Uterus (tissue), 4 donors: ENCODE measurements around the gene OBSCN. TPM values are rescaled to one million over a fixed set of nuclear protein-coding genes. Genes with fewer than 3 reads are reported as not detected.

Experiments
- DNase-seq, 2 donors: peaks; one replicate each; pipeline ENCODE4 v3.0.0-alpha.2; 2019 to 2020
- H3K27ac ChIP-seq, 2 donors: fragments of 200-600 bp; sonication (generic); 1 replicate in 1 of 2; 2 replicates in 1 of 2; pipeline ENCODE4 v1.5.1; 2016 to 2018
- H3K27me3 ChIP-seq, 2 donors: fragments of 200-600 bp; sonication (generic); one replicate each; pipeline ENCODE4 v1.5.1; 2018 to 2019; ENCODE audit warnings: control low read depth in 1 of 2
- H3K36me3 ChIP-seq, 2 donors: fragments of 200-600 bp; sonication (generic); one replicate each; pipeline ENCODE4 v1.5.1; 2019; ENCODE audit warnings: control low read depth in 1 of 2
- H3K4me1 ChIP-seq, 2 donors: fragments of 200-600 bp; sonication (generic); one replicate each; pipeline ENCODE4 v1.5.1; 2018 to 2019; ENCODE audit warnings: control low read depth in 1 of 2
- H3K4me3 ChIP-seq, 2 donors: fragments of 200-600 bp; sonication (generic); 1 replicate in 1 of 2; 2 replicates in 1 of 2; pipeline ENCODE4 v1.5.1; 2018 to 2019; ENCODE audit warnings: mild to moderate bottlenecking in 1 of 2
- H3K9me3 ChIP-seq, 2 donors: fragments of 200-600 bp; sonication (generic); one replicate each; pipeline ENCODE4 v1.5.1; 2019; ENCODE audit warnings: control low read depth in 1 of 2
- POLR2A ChIP-seq, 2 donors: fragments of 450-650 bp; IDR thresholded peaks; one replicate each; pipeline ENCODE4 v1.6.1; 2016; ENCODE audit warnings: antibody characterized with exemption in 2 of 2, mild to moderate bottlenecking in 1 of 2, moderate library complexity in 1 of 2
- intact Hi-C: fragments of 100-400 bp; cut with DNase I; formaldehyde crosslinking; loops from one replicate; pipeline ENCODE4 v1.15.1; 2023; ENCODE audit warnings: low total_unique reads
- total RNA-seq, 4 donors: library from RNA; depleted of rRNA in 3 of 4; stranded (reverse); fragments of >200 nt in 3 of 4; gene quantifications; one replicate each; pipeline versions ENCODE4 v1.1.0 to v1.2.4, GENCODE V29; 2014 to 2023
- TF ChIP-seq, protein P1 (sequence below), 4 experiments: fragments of 200-600 bp in 2 of 4; fragments of 450-650 bp in 2 of 4; sonication (generic) in 2 of 4; IDR thresholded peaks; one replicate each; pipeline ENCODE4 v1.5.1; 2016 to 2019; ENCODE audit warnings: antibody characterized with exemption in 4 of 4, mild to moderate bottlenecking in 2 of 4, moderate library complexity in 1 of 4
- donor health status: DM: yes; HTN: yes; CAD: no.

OBSCN gene
- total RNA-seq, 4 donors from 2014 or later: 5.9 to 53.2 (median 22.4) TPM

DNA sequence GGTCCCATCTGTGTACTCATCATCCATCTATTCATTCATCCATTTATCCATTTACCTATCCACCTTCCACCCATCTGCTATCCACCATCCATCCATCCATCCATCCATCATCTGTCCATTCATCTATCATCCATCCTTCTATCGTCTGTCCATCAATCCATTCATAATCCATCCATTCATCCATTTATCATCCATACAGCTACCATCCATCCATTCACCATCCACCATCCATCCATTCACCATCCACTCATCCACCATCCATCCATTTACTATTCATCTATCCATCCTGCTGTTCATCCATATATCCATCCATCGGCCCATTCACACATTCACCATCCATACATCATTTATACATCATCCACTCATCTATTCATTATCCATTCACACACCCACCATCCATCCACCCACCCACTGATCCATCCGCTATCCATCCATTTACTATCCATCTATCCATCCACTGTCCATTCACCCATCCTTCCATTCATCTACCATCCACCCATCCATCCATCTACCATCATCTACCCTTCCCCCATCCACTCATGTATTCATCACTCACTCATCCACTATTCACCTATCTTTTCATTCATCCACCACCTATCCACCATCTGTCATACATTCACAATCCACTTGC lies 102.4 kb downstream of the OBSCN start:
- TF ChIP-seq, protein P1, sequence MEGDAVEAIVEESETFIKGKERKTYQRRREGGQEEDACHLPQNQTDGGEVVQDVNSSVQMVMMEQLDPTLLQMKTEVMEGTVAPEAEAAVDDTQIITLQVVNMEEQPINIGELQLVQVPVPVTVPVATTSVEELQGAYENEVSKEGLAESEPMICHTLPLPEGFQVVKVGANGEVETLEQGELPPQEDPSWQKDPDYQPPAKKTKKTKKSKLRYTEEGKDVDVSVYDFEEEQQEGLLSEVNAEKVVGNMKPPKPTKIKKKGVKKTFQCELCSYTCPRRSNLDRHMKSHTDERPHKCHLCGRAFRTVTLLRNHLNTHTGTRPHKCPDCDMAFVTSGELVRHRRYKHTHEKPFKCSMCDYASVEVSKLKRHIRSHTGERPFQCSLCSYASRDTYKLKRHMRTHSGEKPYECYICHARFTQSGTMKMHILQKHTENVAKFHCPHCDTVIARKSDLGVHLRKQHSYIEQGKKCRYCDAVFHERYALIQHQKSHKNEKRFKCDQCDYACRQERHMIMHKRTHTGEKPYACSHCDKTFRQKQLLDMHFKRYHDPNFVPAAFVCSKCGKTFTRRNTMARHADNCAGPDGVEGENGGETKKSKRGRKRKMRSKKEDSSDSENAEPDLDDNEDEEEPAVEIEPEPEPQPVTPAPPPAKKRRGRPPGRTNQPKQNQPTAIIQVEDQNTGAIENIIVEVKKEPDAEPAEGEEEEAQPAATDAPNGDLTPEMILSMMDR (IDR thresholded peaks at IDR 0.05): no peak
- no peak for TF ChIP-seq POLR2A (IDR thresholded peaks at IDR 0.05)
- Histone ChIP-seq H3K36me3 (no peaks in the 10 kb centered on the region), H3K27ac (no peak overlapping the region), H3K4me3 (no peak overlapping the region), H3K4me1 (no peaks in the 10 kb centered on the region), H3K27me3 (no peaks in the 10 kb centered on the region), H3K9me3 (no peaks in the 10 kb centered on the region)
- intact Hi-C loops: no loop called here
- no peak for DNase-seq

DNA sequence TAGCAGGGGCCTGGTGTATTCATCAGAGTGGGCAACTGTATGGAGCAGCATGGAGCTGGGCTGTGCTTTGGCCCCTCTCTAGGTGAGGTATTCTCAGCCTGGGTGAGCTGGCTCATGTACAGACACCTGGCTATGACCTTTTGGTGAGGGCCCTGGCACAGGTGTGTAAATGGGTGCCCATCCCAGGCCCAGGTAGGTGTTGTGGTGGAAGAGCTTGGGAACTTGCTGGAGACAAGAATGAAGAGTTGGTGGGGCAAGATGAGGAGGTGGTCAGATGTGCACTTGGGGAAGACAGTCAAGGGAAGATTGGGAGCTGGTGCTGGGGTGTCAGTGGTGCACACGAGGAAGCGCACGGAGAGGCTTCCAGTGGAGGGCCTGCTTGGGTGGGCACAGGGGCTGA lies 103.2 kb downstream of the OBSCN start:
- TF ChIP-seq, protein P1 (IDR thresholded peaks at IDR 0.05): no peak
- no peak for TF ChIP-seq POLR2A (IDR thresholded peaks at IDR 0.05)
- Histone ChIP-seq H3K27ac (no peak overlapping the region), H3K4me3 (no peak overlapping the region), H3K27me3 (no peaks in the 10 kb centered on the region), H3K36me3 (no peaks in the 10 kb centered on the region), H3K4me1 (no peaks in the 10 kb centered on the region), H3K9me3 (no peaks in the 10 kb centered on the region)
- DNase-seq: no peak
- intact Hi-C loops: no loop called here

DNA sequence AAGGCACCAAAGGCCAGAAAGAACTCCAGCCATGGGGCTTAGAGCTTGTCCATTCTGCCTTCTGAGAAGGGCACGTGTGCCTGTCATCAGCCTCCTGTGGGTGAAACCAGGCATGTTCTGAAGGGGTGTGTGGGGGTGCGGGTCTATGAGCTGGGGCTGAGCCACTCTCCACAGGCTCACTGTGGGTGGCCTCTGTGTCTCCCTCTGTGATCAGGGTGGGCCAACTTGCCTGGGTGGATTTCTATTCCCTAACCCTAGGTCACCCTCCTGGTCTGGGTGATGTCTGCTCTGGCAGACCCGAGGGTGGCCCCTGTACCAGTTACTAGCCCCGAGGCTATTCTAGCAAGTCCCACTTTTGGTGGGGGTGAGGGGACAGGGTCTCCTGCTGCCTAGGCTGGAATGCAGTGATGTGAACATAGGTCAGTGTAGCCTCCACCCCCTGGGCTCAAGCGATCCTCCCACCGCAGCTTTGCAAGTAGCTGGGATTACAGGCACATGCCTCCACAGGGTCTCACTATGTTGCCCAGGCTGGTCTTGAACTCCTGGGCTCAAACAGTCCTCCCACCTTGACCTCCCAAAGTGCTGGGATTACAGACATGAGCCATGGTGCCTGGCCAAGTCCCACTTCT lies 104.4 kb downstream of the OBSCN start:
- intact Hi-C loops: no loop called here
- DNase-seq: no peak
- no peak overlapping the region for H3K27ac ChIP-seq
- no peaks in the 10 kb centered on the region for H3K36me3 ChIP-seq
- no peak overlapping the region for H3K4me3 ChIP-seq
- no peaks in the 10 kb centered on the region for H3K4me1 ChIP-seq
- TF ChIP-seq, protein P1 (IDR thresholded peaks at IDR 0.05): no peak
- TF ChIP-seq POLR2A (IDR thresholded peaks at IDR 0.05): no peak
- H3K9me3 ChIP-seq: no peaks in the 10 kb centered on the region
- no peaks in the 10 kb centered on the region for H3K27me3 ChIP-seq

DNA sequence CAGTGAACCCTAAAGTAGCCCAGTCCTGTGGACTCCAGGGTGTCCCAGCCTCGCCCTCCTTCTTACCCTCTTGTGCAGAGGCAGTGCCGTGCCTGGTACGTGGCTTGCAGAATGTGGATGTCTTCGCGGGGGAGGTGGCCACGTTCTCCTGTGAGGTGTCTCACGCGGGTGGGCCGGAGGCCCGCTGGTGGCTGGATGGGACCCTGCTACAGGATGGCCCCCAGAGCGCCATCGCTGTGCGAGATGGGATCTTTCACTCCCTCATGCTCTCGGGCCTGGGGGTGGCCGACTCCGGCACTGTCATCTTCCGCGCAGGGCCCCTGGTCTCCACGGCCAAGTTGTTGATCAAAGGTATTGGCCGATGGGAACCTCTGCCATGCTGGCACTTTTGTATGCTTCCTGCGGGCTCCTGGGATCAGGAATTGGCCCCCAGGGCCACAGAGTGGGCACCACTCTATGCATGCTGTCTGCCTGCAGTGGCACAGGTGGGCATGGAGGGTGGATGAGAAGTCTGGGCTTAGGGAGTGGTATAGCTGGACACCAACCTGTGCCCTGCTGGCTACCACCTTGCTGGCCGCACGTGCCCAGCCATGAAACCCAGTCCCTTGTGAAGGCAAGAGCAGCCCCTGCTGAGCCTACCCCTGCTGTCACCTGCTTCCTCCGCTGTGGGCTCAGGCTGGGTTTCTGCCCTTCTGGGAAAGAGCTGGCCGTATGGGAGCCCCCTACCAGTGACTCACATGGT lies 105.9 kb downstream of the OBSCN start:
- TF ChIP-seq, protein P1 (IDR thresholded peaks at IDR 0.05): no peak
- TF ChIP-seq POLR2A (IDR thresholded peaks at IDR 0.05): no peak

DNA sequence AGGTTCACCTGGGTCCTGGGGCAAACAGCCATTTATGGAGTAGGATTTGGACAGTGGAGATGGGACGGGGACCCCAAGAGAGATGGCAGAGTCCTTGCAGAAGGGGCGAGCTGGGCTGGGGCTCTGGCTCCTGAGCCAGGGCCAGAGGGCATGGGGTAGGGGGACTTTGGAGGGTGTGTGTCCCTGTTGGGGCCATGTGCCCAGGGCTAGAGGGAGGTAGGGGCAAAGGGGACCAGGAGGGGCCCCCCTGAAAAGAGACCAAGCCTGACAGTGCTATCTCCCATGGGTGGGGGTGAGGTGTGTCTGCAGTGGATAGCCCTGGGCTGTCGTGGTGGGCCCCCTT lies 106.4 kb downstream of the OBSCN start:
- H3K27ac ChIP-seq: no peak overlapping the region
- TF ChIP-seq, protein P1 (IDR thresholded peaks at IDR 0.05): no peak
- no peak for TF ChIP-seq POLR2A (IDR thresholded peaks at IDR 0.05)

More for the DNA sequence above, 105.9 kb downstream of the OBSCN start:
- no peak overlapping the region for H3K4me3 ChIP-seq
- H3K36me3 ChIP-seq: no peaks in the 10 kb centered on the region
- H3K9me3 ChIP-seq: no peaks in the 10 kb centered on the region
- H3K27ac ChIP-seq: no peak overlapping the region
- DNase-seq: no peak
- H3K27me3 ChIP-seq: no peaks in the 10 kb centered on the region
- no peaks in the 10 kb centered on the region for H3K4me1 ChIP-seq
- intact Hi-C loops: no loop called here

More for the DNA sequence above, 106.4 kb downstream of the OBSCN start:
- Histone ChIP-seq H3K9me3 (no peaks in the 10 kb centered on the region), H3K27me3 (no peaks in the 10 kb centered on the region), H3K4me3 (no peak overlapping the region), H3K36me3 (no peaks in the 10 kb centered on the region), H3K4me1 (no peaks in the 10 kb centered on the region)
- intact Hi-C loops: no loop called here
- no peak for DNase-seq
